B cell (primary cell): ENCODE data around the gene BAAT.

Experiments
- CTCF ChIP-seq: fragments of 200-600 bp; IDR thresholded peaks from one replicate; pipeline ENCODE4 v1.8.0; 2022; ENCODE audit warnings: antibody characterized with exemption, mild to moderate bottlenecking
- EZH2 ChIP-seq: IDR thresholded peaks from 2 replicates; pipeline ENCODE4 v1.6.1; 2012; ENCODE audit warnings: borderline replicate concordance, low read depth, mild to moderate bottlenecking, moderate library complexity, low read length; ENCODE audit not compliant: insufficient read depth, poor library complexity, severe bottlenecking

- TF ChIP-seq CTCF: no peak
- TF ChIP-seq EZH2: no peak
Observed at GRCh38 chr9:101421653-101422065, 36.9 kb upstream of the BAAT start.
